ENCODE data around the gene ARFRP1. TPM values are rescaled to one million over a fixed set of nuclear protein-coding genes. Genes with fewer than 3 reads are reported as not detected.

Gene ARFRP1
- total and polyA plus RNA-seq, 2 of the 13 experiments (the other 11 are each of a cell fraction or from before 2014, with no cell fraction given), result 32.0 to 51.1 TPM

DNA sequence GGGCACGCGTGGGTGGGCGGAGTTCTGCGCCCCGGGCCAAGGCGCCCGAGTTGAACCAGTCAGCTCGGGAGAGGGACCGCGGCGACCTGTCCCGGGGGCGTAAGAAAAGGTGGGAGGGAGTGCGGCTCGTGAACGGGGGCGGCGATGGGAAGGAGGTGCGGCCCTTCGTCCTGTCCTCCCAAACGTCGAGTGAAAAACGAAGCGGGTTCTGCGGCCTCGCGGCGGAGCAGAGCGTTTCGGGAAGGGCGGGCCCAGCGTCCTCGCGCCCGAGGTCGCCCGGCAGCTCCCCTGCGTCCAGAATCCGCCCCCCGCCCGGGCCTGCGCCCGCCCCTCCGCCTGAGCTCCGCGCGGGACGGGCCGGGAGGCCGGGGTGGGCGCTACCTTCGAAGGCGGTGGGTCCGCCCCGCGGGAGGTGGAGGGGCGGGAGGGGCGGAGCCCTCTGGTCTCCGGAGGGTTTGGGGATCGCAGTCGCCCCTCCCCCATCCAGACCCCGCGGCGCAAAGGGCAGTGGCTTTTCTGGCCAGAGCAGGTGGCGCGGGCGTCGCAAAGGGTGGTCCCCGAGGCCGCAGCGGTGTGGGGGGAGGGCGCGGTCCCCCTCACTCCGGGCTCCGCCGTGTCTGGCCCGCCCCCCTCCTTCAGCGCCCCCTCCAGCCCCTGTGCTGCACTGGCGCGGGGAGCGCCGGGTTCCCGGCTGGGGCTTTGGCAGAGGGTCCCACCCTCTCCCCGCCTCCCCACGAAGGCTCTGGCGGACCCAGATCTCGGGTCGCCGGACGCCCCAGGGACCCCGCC, 55.4 kb downstream of the ARFRP1 start (continued):
- TF ChIP-seq, protein P1, sequence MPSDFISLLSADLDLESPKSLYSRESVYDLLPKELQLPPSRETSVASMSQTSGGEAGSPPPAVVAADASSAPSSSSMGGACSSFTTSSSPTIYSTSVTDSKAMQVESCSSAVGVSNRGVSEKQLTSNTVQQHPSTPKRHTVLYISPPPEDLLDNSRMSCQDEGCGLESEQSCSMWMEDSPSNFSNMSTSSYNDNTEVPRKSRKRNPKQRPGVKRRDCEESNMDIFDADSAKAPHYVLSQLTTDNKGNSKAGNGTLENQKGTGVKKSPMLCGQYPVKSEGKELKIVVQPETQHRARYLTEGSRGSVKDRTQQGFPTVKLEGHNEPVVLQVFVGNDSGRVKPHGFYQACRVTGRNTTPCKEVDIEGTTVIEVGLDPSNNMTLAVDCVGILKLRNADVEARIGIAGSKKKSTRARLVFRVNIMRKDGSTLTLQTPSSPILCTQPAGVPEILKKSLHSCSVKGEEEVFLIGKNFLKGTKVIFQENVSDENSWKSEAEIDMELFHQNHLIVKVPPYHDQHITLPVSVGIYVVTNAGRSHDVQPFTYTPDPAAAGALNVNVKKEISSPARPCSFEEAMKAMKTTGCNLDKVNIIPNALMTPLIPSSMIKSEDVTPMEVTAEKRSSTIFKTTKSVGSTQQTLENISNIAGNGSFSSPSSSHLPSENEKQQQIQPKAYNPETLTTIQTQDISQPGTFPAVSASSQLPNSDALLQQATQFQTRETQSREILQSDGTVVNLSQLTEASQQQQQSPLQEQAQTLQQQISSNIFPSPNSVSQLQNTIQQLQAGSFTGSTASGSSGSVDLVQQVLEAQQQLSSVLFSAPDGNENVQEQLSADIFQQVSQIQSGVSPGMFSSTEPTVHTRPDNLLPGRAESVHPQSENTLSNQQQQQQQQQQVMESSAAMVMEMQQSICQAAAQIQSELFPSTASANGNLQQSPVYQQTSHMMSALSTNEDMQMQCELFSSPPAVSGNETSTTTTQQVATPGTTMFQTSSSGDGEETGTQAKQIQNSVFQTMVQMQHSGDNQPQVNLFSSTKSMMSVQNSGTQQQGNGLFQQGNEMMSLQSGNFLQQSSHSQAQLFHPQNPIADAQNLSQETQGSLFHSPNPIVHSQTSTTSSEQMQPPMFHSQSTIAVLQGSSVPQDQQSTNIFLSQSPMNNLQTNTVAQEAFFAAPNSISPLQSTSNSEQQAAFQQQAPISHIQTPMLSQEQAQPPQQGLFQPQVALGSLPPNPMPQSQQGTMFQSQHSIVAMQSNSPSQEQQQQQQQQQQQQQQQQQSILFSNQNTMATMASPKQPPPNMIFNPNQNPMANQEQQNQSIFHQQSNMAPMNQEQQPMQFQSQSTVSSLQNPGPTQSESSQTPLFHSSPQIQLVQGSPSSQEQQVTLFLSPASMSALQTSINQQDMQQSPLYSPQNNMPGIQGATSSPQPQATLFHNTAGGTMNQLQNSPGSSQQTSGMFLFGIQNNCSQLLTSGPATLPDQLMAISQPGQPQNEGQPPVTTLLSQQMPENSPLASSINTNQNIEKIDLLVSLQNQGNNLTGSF (CRISPR knock-in tag; IDR thresholded peaks at IDR 0.05), result 0 out of 2 replicates have a peak, but pooled peaks have one; percentile 69
- TF ChIP-seq PBX3 (CRISPR knock-in tag; IDR thresholded peaks at IDR 0.05; ENCODE audit: borderline replicate concordance) (no peak), ZNF773 (CRISPR knock-in tag; IDR thresholded peaks at IDR 0.05; ENCODE audit: borderline replicate concordance) (0 out of 2 replicates have a peak, but pooled peaks have one; percentile 19), ZNF33B (CRISPR knock-in tag; IDR thresholded peaks at IDR 0.05) (no peak), ZNF672 (CRISPR knock-in tag; IDR thresholded peaks at IDR 0.05) (no peak), ZNF264 (CRISPR knock-in tag; IDR thresholded peaks at IDR 0.05) (no peak), PREB (CRISPR knock-in tag; IDR thresholded peaks at IDR 0.05) (peak; percentile 50; the same call in 1 of the 2 replicates), NFIB (CRISPR knock-in tag; IDR thresholded peaks at IDR 0.05; ENCODE audit: borderline replicate concordance) (no peak), KLF13 (CRISPR knock-in tag; IDR thresholded peaks at IDR 0.05) (no peak), ASH2L (IDR thresholded peaks at IDR 0.05; ENCODE audit: insufficient read length, low read depth, low read length) (no peak), REXO4 (CRISPR knock-in tag; IDR thresholded peaks at IDR 0.05; ENCODE audit: borderline replicate concordance) (no peak), SP4 (CRISPR knock-in tag; IDR thresholded peaks at IDR 0.05) (peak; percentile 39; the same call in 1 of the 2 replicates), HNF4A (CRISPR knock-in tag; IDR thresholded peaks at IDR 0.05) (peak; percentile 54)
- TF ChIP-seq, protein P2, sequence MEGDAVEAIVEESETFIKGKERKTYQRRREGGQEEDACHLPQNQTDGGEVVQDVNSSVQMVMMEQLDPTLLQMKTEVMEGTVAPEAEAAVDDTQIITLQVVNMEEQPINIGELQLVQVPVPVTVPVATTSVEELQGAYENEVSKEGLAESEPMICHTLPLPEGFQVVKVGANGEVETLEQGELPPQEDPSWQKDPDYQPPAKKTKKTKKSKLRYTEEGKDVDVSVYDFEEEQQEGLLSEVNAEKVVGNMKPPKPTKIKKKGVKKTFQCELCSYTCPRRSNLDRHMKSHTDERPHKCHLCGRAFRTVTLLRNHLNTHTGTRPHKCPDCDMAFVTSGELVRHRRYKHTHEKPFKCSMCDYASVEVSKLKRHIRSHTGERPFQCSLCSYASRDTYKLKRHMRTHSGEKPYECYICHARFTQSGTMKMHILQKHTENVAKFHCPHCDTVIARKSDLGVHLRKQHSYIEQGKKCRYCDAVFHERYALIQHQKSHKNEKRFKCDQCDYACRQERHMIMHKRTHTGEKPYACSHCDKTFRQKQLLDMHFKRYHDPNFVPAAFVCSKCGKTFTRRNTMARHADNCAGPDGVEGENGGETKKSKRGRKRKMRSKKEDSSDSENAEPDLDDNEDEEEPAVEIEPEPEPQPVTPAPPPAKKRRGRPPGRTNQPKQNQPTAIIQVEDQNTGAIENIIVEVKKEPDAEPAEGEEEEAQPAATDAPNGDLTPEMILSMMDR (CRISPR knock-in tag; IDR thresholded peaks at IDR 0.05), result peak; percentile 26
- TF ChIP-seq, protein P3, sequence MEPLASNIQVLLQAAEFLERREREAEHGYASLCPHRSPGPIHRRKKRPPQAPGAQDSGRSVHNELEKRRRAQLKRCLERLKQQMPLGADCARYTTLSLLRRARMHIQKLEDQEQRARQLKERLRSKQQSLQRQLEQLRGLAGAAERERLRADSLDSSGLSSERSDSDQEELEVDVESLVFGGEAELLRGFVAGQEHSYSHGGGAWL (CRISPR knock-in tag; IDR thresholded peaks at IDR 0.05), result no peak
